Activated T-helper 2 cell treated with anti-CD3 and anti-CD28 coated beads, Interferon-gamma antibody, Interleukin-2, Interleukin-4, amounts not matched to agents 10 μg/mL and 5 μg/mL and 100 μg/mL, durations not matched to agents 14 hours and 24 hours and 36 hours (primary cell): ENCODE data around the gene CCDC27. TPM values are rescaled to one million over a fixed set of nuclear protein-coding genes. Genes with fewer than 3 reads are reported as not detected.
"Not testable (repeated sequence)": the region's sequence is repeated elsewhere in the genome, so short reads cannot be mapped to it uniquely, and the experiment has no call there.

Experiments
- DNase-seq: peaks from one replicate; pipeline ENCODE4 v3.0.0; 2021; ENCODE audit warnings: low spot score
- H3K27ac Mint-ChIP-seq: one replicate; pipeline ENCODE4 v1.8.0; 2021; ENCODE audit warnings: mixed read lengths
- H3K27me3 Mint-ChIP-seq: one replicate; pipeline ENCODE4 v1.8.0; 2021; ENCODE audit warnings: low read depth, mixed read lengths
- H3K36me3 Mint-ChIP-seq: one replicate; pipeline ENCODE4 v1.8.0; 2021; ENCODE audit warnings: low read depth, mixed read lengths
- H3K4me1 Mint-ChIP-seq: one replicate; pipeline ENCODE4 v1.8.0; 2021; ENCODE audit warnings: low read depth, mixed read lengths
- H3K4me3 Mint-ChIP-seq: one replicate; pipeline ENCODE4 v1.8.0; 2021; ENCODE audit warnings: low read depth, mild to moderate bottlenecking, moderate library complexity, mixed read lengths
- H3K9me3 Mint-ChIP-seq: one replicate; pipeline ENCODE4 v1.8.0; 2021; ENCODE audit warnings: mixed read lengths
- intact Hi-C: fragments of 100-400 bp; cut with micrococcal nuclease; formaldehyde crosslinking; loops from one replicate; pipeline ENCODE4 v1.15.1; 2023
- total RNA-seq: library from RNA; stranded (reverse); gene quantifications from 2 replicates; pipeline ENCODE4 v1.2.3, GENCODE V29; 2022

The CCDC27 gene
- total RNA-seq, 1 donor from 2014 or later = not detected

DNA sequence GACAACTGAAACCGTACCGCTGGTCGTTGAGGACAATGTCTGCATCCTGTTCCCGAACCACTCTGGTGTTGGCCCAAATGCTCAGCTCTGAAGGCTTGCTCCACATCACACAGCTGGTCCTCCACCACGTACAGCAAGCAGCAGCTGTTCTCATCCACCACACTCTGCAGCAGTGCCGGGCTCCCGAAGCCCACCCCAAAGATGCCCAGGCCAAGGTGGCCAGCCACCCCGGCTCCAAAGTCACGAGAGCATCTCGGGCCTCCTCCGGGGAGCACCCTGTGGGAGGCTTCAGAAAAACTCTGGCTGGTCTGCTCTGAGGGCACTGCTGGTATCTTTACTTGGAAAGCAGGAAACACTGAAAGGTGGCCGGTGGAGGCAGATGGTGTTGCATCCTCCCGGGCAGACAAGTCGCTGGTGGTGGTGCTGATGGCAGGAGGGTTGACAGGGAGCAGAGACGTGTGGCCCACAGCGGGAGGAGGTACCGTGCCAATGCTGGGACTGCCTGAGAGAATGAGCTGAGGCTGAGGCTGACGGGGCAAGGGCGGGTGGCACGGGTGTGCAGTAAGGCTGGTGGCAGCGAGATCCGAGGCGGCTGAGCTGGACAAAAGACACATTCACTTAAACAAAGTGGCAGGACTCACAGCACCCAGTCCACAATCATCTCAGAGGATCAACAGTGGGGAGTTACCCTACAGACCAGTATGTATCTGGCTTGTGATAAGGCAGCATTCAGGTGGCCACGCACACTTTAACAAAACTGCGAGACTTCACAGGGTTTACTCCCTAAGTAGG is 6.5 kb upstream of the CCDC27 start:
- Mint-ChIP-seq H3K27me3 (no peaks in the 10 kb centered on the region), H3K36me3 (no peaks in the 10 kb centered on the region), H3K27ac (peak overlapping the region; percentile 24), H3K4me3 (peak overlapping the region; percentile 77), H3K4me1 (peaks cover 19% of the 10 kb centered on the region), H3K9me3 (no peaks in the 10 kb centered on the region)
- no peak for DNase-seq
- intact Hi-C loops = no loop called here

GRCh38 chr1:3746389-3746829 is 5.8 kb upstream of the CCDC27 start:
- peak overlapping the region; percentile 77 for H3K4me3 Mint-ChIP-seq
- no peaks in the 10 kb centered on the region for H3K9me3 Mint-ChIP-seq
- no peak for DNase-seq
- intact Hi-C loops = no loop called here
- H3K27me3 Mint-ChIP-seq = no peaks in the 10 kb centered on the region
- no peaks in the 10 kb centered on the region for H3K36me3 Mint-ChIP-seq
- peaks cover 19% of the 10 kb centered on the region for H3K4me1 Mint-ChIP-seq
- no peak overlapping the region for H3K27ac Mint-ChIP-seq

GRCh38 chr1:3746830-3747521 is 5.3 kb upstream of the CCDC27 start:
- intact Hi-C loops = no loop called here
- H3K36me3 Mint-ChIP-seq = no peaks in the 10 kb centered on the region
- peaks cover 19% of the 10 kb centered on the region for H3K4me1 Mint-ChIP-seq
- peak; percentile 81 for DNase-seq
- peak overlapping the region; percentile 77 for H3K4me3 Mint-ChIP-seq
- H3K27ac Mint-ChIP-seq = no peak overlapping the region
- H3K9me3 Mint-ChIP-seq = no peaks in the 10 kb centered on the region
- no peaks in the 10 kb centered on the region for H3K27me3 Mint-ChIP-seq

DNA sequence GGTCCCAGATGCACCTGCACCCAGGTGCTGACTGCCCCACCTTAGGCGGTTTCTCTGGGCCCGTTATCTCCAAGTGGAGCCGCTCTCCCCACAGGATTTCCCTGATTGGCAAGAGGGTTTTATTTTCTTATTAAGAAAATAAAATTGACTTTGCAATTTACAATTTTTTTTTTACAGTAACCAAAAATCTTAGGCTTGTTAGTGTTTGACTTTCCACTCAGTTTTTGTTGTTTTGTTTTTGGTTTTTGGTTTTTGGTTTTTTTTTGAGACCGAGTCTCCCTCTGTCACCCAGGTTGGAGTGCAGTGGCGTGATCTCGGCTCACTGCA is 4.8 kb upstream of the CCDC27 start:
- Mint-ChIP-seq H3K9me3 (no peaks in the 10 kb centered on the region), H3K36me3 (no peaks in the 10 kb centered on the region), H3K4me3 (peak overlapping the region; percentile 71), H3K4me1 (peaks cover 19% of the 10 kb centered on the region), H3K27ac (no peak overlapping the region), H3K27me3 (no peaks in the 10 kb centered on the region)
- intact Hi-C loops = no loop called here
- DNase-seq = no peak

DNA sequence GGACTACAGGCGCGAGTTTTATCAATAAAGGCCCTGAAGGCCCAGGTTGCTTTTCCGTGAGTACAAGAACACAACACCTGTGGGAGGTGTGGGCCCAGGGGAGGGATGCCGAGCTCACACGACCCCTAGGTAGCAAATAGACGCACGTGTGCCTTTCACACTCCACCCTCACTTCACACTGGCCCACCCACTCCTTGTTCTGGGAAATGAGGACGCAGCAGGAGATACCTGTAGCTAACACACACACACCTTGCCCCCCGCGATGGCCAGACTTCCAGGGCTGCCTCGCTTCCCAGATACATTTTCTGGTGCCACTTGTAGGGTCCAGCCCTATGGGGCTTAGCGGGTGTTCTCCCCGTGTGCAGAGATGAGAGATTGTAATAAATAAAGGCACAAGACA is 4.3 kb upstream of the CCDC27 start:
- no peaks in the 10 kb centered on the region for H3K27me3 Mint-ChIP-seq
- no peak for DNase-seq
- H3K36me3 Mint-ChIP-seq = no peaks in the 10 kb centered on the region
- peaks cover 19% of the 10 kb centered on the region for H3K4me1 Mint-ChIP-seq
- H3K27ac Mint-ChIP-seq = no peak overlapping the region
- peak overlapping the region; percentile 71 for H3K4me3 Mint-ChIP-seq
- intact Hi-C loops = no loop called here
- no peaks in the 10 kb centered on the region for H3K9me3 Mint-ChIP-seq

- H3K4me3 Mint-ChIP-seq = peak overlapping the region; percentile 44
- H3K36me3 Mint-ChIP-seq, intact Hi-C loops, H3K27me3 Mint-ChIP-seq, DNase-seq, H3K27ac Mint-ChIP-seq, H3K9me3 Mint-ChIP-seq: not testable (repeated sequence)
- H3K4me1 Mint-ChIP-seq = peaks cover 19% of the 10 kb centered on the region
Observed at GRCh38 chr1:3748316-3748900, 3.8 kb upstream of the CCDC27 start.

GRCh38 chr1:3749512-3749911 is 2.7 kb upstream of the CCDC27 start:
- intact Hi-C loops = no loop called here
- no peaks in the 10 kb centered on the region for H3K27me3 Mint-ChIP-seq
- H3K4me1 Mint-ChIP-seq = peaks cover 18% of the 10 kb centered on the region
- no peak for DNase-seq
- H3K36me3 Mint-ChIP-seq = no peaks in the 10 kb centered on the region
- no peak overlapping the region for H3K4me3 Mint-ChIP-seq
- H3K9me3 Mint-ChIP-seq = no peaks in the 10 kb centered on the region
- no peak overlapping the region for H3K27ac Mint-ChIP-seq

- Mint-ChIP-seq H3K9me3 (no peaks in the 10 kb centered on the region), H3K36me3 (no peaks in the 10 kb centered on the region), H3K27me3 (no peaks in the 10 kb centered on the region), H3K4me1 (peaks cover 9% of the 10 kb centered on the region), H3K4me3 (no peak overlapping the region), H3K27ac (no peak overlapping the region)
- DNase-seq = no peak
- intact Hi-C loops = no loop called here
Observed at GRCh38 chr1:3750741-3751140, 1.5 kb upstream of the CCDC27 start.

GRCh38 chr1:3753656-3754454 is 1.6 kb downstream of the CCDC27 start:
- Mint-ChIP-seq H3K9me3 (no peaks in the 10 kb centered on the region), H3K36me3 (no peaks in the 10 kb centered on the region), H3K27me3 (no peaks in the 10 kb centered on the region), H3K4me3 (no peak overlapping the region), H3K27ac (no peak overlapping the region), H3K4me1 (no peaks in the 10 kb centered on the region)
- no peak for DNase-seq
- intact Hi-C loops = no loop called here

DNA sequence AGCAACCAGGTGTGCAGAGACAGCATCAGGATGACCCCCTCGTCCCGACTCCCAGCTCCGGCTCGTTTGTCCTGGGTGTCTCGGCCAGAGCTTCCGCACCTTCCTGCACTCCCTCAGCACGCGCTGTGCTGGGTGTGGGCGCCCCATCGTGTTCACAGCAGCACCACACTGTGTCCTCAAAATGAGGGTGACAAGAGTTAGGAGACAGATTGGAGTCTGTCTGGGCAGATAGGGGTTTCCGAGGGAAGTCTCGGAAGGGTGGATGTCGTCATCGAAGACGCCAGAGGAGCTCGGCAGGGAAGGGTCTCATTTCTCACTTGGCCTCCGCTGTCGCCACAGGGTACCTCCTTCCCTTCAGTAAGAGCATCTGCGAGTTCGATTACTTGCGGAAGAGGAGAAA is 4.1 kb downstream of the CCDC27 start:
- no peaks in the 10 kb centered on the region for H3K9me3 Mint-ChIP-seq
- no peak for DNase-seq
- intact Hi-C loops = no loop called here

GRCh38 chr1:3759164-3759563 is 6.9 kb downstream of the CCDC27 start:
- intact Hi-C loops = no loop called here
- no peak overlapping the region for H3K4me3 Mint-ChIP-seq
- no peak overlapping the region for H3K27ac Mint-ChIP-seq
- H3K36me3 Mint-ChIP-seq = no peaks in the 10 kb centered on the region
- no peaks in the 10 kb centered on the region for H3K9me3 Mint-ChIP-seq
- DNase-seq = no peak
- H3K27me3 Mint-ChIP-seq = peaks cover 3% of the 10 kb centered on the region
- H3K4me1 Mint-ChIP-seq = no peaks in the 10 kb centered on the region

More for the DNA sequence above, 4.1 kb downstream of the CCDC27 start:
- Mint-ChIP-seq H3K36me3 (no peaks in the 10 kb centered on the region), H3K4me3 (no peak overlapping the region), H3K4me1 (no peaks in the 10 kb centered on the region), H3K27ac (no peak overlapping the region), H3K27me3 (peaks cover 3% of the 10 kb centered on the region)

DNA sequence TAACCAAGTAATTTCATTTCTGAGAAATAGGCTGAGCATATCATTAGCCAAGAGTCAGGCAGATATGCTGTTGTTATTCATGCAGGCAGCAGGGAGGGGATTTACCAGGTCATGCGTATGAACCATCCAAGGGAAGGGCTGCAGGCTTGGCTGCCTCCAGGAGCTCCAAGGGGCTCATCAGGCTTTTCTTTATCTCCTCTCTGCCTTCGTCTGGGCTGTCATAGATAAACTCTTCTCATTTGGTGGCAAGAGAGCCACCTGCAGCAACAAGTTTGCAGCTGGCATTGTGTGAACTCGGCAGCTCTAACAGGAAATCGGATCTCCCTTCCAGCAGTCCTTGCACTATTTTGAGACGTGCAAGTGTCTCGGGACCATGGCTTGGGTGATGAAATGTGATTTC is 7.5 kb downstream of the CCDC27 start:
- no peaks in the 10 kb centered on the region for H3K9me3 Mint-ChIP-seq
- intact Hi-C loops = no loop called here
- H3K4me3 Mint-ChIP-seq = no peak overlapping the region
- DNase-seq = no peak
- H3K4me1 Mint-ChIP-seq = no peaks in the 10 kb centered on the region
- H3K36me3 Mint-ChIP-seq = no peaks in the 10 kb centered on the region
- peaks cover 3% of the 10 kb centered on the region for H3K27me3 Mint-ChIP-seq
- H3K27ac Mint-ChIP-seq = no peak overlapping the region
